Lower leg skin (tissue), 4 donors: ENCODE data around the gene MLEC. TPM values are rescaled to one million over a fixed set of nuclear protein-coding genes. Genes with fewer than 3 reads are reported as not detected.

Experiments
- DNase-seq, 2 donors: peaks; one replicate each; pipeline ENCODE4 v3.0.0-alpha.2; 2019; ENCODE audit warnings: low spot score in 2 of 2
- H3K4me3 ChIP-seq: fragments of 200-600 bp; sonication (generic); 2 replicates; pipeline ENCODE4 v1.5.1; 2017; ENCODE audit warnings: mild to moderate bottlenecking, low read depth; ENCODE audit not compliant: poor library complexity, severe bottlenecking
- CTCF ChIP-seq, 3 donors: fragments of 450-650 bp; IDR thresholded peaks; one replicate each; pipeline ENCODE4 v1.5.1; 2016; ENCODE audit warnings: antibody characterized with exemption in 3 of 3, mild to moderate bottlenecking in 3 of 3, moderate library complexity in 2 of 3
- POLR2A ChIP-seq, 2 donors: fragments of 450-650 bp; IDR thresholded peaks; one replicate each; pipeline ENCODE4 v1.6.1; 2016 to 2017; ENCODE audit warnings: antibody characterized with exemption in 2 of 2, mild to moderate bottlenecking in 1 of 2, moderate library complexity in 1 of 2
- WGBS, 2 donors: methylation state at CpG; one replicate each; pipeline ENCODE4 v1.1.5; 2018; 5-methylcytosine and 5-hydroxymethylcytosine counted together
- intact Hi-C: fragments of 100-400 bp; cut with DNase I; formaldehyde crosslinking; loops from one replicate; pipeline ENCODE4 v1.15.0; 2023; ENCODE audit warnings: low total_unique reads
- total RNA-seq, 4 donors: library from RNA; depleted of rRNA; stranded (reverse); fragments of >200 nt; gene quantifications; one replicate each; pipeline ENCODE4 v1.1.0, GENCODE V29; 2016

MLEC gene
- total RNA-seq, 4 donors from 2014 or later: 15.4 to 53.3 (median 40.9) TPM

DNA sequence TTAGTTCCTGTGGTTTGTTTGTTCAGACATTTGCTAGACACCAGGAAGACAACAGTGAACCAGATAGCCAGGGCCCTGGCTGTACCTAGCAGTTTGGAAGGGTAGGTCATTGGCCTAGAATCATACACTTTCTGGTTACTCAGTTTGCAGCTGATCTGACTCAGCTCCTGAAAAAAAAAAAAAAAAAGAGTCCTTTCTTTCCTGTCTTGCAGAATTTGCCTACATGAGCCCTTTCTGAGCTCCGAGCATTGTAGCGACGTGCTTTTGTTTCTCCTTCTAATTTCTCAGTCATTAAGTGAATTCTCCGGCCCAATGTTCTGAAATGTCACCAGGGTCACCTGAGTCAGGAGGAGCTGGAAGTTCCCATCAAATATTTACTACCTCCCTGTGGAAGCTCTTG lies 44.1 kb upstream of the MLEC start:
- no peak overlapping the region for H3K4me3 ChIP-seq
- DNase-seq: no peak
- intact Hi-C loops: loop anchor here (10.0 kb wide), 2 partner anchors 58 to 452 kb away; partner anchors contain the start of gene POP5
- TF ChIP-seq CTCF (IDR thresholded peaks at IDR 0.05) (no peak), POLR2A (IDR thresholded peaks at IDR 0.05) (no peak)
- WGBS, 2 donors: 93 to 96% methylated on average over 4 of the region's 4 CpGs

- H3K4me3 ChIP-seq: no peak overlapping the region
- intact Hi-C loops: loop anchor here (10.0 kb wide), 2 partner anchors 59 to 451 kb away; partner anchors contain the start of gene POP5
- TF ChIP-seq CTCF (IDR thresholded peaks at IDR 0.05): no peak
- no peak for TF ChIP-seq POLR2A (IDR thresholded peaks at IDR 0.05)
- DNase-seq: no peak
- 84 to 91% methylated on average over 4 of the region's 4 CpGs for WGBS, 2 donors
Observed at GRCh38 chr12:120643574-120643973, 43.4 kb upstream of the MLEC start.

DNA sequence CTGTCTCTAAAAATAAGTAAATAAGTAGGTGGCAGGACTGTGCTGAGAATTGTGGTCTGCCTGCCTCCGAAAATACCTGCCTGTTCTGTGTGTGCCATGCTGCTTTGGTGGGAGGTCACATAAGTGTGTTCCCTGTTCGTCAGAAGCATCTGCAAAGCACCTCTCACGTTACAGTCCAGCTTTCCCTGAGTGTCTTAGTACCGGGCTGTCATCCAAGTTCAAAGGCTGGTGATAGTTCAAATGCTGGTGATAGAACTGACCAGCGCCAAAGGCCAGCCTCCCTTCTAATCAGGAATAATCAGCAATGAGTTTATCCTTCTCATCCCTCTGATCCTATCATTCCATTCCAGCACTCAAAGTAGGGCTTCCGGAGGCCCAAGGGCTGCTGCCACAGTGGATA lies 40.9 kb upstream of the MLEC start:
- TF ChIP-seq POLR2A (IDR thresholded peaks at IDR 0.05): no peak
- TF ChIP-seq CTCF (IDR thresholded peaks at IDR 0.05): no peak
- DNase-seq: no peak
- 63 to 64% methylated on average over 6 of the region's 6 CpGs for WGBS, 2 donors
- intact Hi-C loops: loop anchor here (5.0 to 10.0 kb wide), 4 partner anchors 61 to 449 kb away; partner anchors contain the start of genes POP5 and UNC119B
- no peak overlapping the region for H3K4me3 ChIP-seq

- intact Hi-C loops: loop anchor here (5.0 to 10.0 kb wide), 4 partner anchors 63 to 447 kb away; partner anchors contain the start of genes POP5 and UNC119B
Observed at GRCh38 chr12:120647375-120647755, 39.6 kb upstream of the MLEC start.

DNA sequence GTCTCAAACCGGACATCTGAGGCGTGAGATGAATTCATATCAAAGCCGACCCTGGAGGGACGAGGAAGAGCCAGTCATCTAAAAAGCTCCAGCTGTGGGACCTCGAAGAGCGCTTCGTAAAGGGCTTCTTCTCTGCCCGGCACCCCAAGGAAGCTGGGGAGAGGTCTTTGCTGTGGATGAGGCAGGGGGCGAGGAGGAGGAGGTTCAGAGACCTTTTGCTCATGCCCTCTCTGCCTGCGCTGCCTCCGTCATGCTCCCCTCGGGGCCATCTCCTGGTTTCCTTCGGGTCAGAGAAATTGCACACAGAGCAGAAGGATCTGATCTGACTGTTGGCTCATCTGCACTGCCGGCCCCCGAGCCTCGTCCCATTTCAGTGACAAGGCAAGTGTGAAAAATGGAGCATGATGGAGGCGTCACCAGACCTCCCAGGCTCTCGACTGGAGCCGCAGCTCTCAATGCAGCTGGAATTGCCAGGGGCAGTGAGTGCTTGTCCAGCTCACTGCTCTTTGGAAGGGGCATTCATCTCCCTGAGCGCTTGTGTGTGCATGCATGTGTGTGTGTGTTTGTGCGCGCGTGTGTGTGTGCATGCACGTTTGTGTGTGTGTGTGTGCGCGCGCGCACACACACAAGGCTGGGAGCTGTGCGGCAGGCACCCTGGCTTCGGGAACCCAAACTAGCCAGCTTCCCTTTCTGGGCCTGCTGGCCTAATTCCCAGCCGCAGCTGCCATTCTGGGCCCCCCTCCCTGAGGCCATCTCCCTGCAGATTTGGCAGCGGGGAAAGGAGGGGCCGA lies 37.3 kb upstream of the MLEC start:
- intact Hi-C loops: loop anchor here (5.0 to 10.0 kb wide), 4 partner anchors 63 to 445 kb away; partner anchors contain the start of genes POP5 and UNC119B
- H3K4me3 ChIP-seq: no peak overlapping the region
- TF ChIP-seq POLR2A (IDR thresholded peaks at IDR 0.05) (no peak), CTCF (IDR thresholded peaks at IDR 0.05) (no peak)
- DNase-seq: no peak
- 7 to 8% methylated on average over 24 to 33 of the region's 33 CpGs for WGBS, 2 donors

More at GRCh38 chr12:120647375-120647755, 39.6 kb upstream of the MLEC start:
- TF ChIP-seq CTCF (IDR thresholded peaks at IDR 0.05) (no peak), POLR2A (IDR thresholded peaks at IDR 0.05) (no peak)
- 79 to 84% methylated on average over 13 of the region's 13 CpGs for WGBS, 2 donors
- DNase-seq: no peak
- H3K4me3 ChIP-seq: no peak overlapping the region
